SU-DHL-6 (cell line): ENCODE results near the gene EVA1C.
"Not testable (repeated sequence)": the region's sequence is repeated elsewhere in the genome, so short reads cannot be mapped to it uniquely, and the experiment has no call there.

Experiments
- H2AFZ ChIP-seq: fragments of 200-600 bp; sonication (generic); 2 replicates; pipeline ENCODE4 v1.6.1; 2014; ENCODE audit warnings: low read depth, mild to moderate bottlenecking, moderate library complexity, mixed read lengths, antibody characterized with exemption, low read length; ENCODE audit not compliant: severe bottlenecking
- H3F3A ChIP-seq: fragments of 200-600 bp; shearing (Covaris generic); 2 replicates; pipeline ENCODE4 v1.6.0; 2016; ENCODE audit warnings: antibody characterized with exemption, mild to moderate bottlenecking; ENCODE audit not compliant: insufficient read depth
- H3K27ac ChIP-seq: fragments of 200-600 bp; sonication (generic); 2 replicates; pipeline ENCODE4 v1.5.1; 2016; ENCODE audit warnings: low read depth, mild to moderate bottlenecking, low read length, moderate library complexity, mixed read lengths
- H3K27me3 ChIP-seq: fragments of 200-600 bp; sonication (generic), shearing (Covaris generic); 2 replicates; pipeline ENCODE4 v1.6.0; 2014; ENCODE audit warnings: mild to moderate bottlenecking, low read length
- H3K36me3 ChIP-seq: fragments of 200-600 bp; sonication (generic); 2 replicates; pipeline ENCODE4 v1.6.1; 2014; ENCODE audit warnings: mild to moderate bottlenecking, low read length, mixed read lengths
- H3K4me2 ChIP-seq: fragments of 300-600, 200-600 bp; shearing (Covaris generic), sonication (generic); 2 replicates; pipeline ENCODE4 v1.6.0; 2014; ENCODE audit warnings: low read length, low read depth, mild to moderate bottlenecking; ENCODE audit not compliant: poor library complexity, severe bottlenecking
- H3K4me3 ChIP-seq: fragments of 200-600 bp; sonication (generic); 2 replicates; pipeline ENCODE4 v1.5.1; 2014; ENCODE audit warnings: antibody characterized with exemption, low read length, mild to moderate bottlenecking, mixed read lengths; ENCODE audit not compliant: insufficient read depth, poor library complexity, severe bottlenecking
- H3K79me2 ChIP-seq: fragments of 200-600 bp; sonication (generic); 2 replicates; pipeline ENCODE4 v1.6.1; 2014; ENCODE audit warnings: mild to moderate bottlenecking, low read length, moderate library complexity; ENCODE audit not compliant: insufficient read depth
- H3K9ac ChIP-seq: fragments of 200-600 bp; sonication (generic); 2 replicates; pipeline ENCODE4 v1.7.0; 2014; ENCODE audit warnings: mild to moderate bottlenecking, low read length
- H3K9me2 ChIP-seq: fragments of 200-600 bp; sonication (generic); replicated peaks from 2 replicates; pipeline ENCODE4 v1.6.1; 2014; ENCODE audit warnings: low read length; ENCODE audit not compliant: insufficient read depth
- H3K9me3 ChIP-seq: fragments of 200-600 bp; sonication (generic); 2 replicates; pipeline ENCODE4 v1.6.1; 2014; ENCODE audit warnings: low read length, mixed read lengths; ENCODE audit not compliant: insufficient read depth
- H4K20me1 ChIP-seq: fragments of 200-600 bp; sonication (generic); 2 replicates; pipeline ENCODE4 v1.6.1; 2014; ENCODE audit warnings: low read depth, mild to moderate bottlenecking, antibody characterized with exemption, low read length, moderate library complexity, mixed read lengths
- CTCF ChIP-seq: fragments of 200-600 bp; sonication (generic); IDR thresholded peaks from one replicate; pipeline ENCODE4 v1.5.1; 2017; ENCODE audit warnings: antibody characterized with exemption, mild to moderate bottlenecking, low read length, moderate library complexity; ENCODE audit not compliant: insufficient read depth, poor library complexity, severe bottlenecking
- EZH2phosphoT487 ChIP-seq: fragments of 200-600 bp; sonication (generic), shearing (Covaris generic); conservative IDR thresholded peaks from 2 replicates; pipeline ENCODE4 v1.6.1; 2018; ENCODE audit warnings: mild to moderate bottlenecking, antibody characterized with exemption, low read length, moderate library complexity, mixed read lengths

Gene EVA1C

DNA sequence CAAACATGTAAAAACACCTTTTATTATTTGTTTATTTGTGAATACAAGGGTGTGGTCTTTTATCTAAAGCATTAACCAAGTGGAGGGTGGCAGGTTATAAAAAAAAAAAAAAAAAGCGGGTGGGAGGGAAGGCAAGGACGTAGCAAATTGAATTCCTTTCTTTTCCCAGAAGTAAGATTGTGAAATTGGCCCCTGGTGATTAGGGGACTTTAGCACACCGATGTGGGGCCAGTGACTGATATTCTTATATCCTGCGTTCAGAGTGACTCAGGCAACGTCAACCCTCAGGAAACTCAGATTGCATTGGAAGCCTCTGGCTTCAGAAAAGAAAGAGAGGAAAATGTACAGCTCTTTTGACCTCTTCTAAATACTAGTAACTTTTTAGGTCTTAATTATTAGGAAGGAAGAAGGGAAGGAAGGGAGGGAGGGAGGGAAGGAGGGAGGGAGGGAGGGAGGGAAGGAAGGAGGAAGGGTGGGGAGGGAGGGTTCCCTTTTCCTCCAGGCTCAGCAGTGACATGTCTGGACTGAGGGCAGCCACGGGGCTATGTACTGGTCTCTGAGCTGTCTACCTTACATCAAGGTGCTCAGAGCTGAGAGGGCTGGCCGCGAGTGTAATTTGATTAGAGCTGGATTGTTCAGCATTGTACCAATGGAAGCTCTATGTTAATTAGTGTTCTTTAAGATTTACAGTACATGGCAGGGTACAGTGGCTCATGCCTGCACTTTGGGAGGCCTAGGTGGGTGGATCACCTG, 30.2 kb downstream of the EVA1C start:
- H3K9ac ChIP-seq, result no peak overlapping the region
- H4K20me1 ChIP-seq, result no peaks in the 10 kb centered on the region
- H3K36me3 ChIP-seq, result no peaks in the 10 kb centered on the region
- H3K9me3 ChIP-seq, result no peaks in the 10 kb centered on the region
- no peaks in the 10 kb centered on the region for H3K9me2 ChIP-seq
- no peak overlapping the region for H3K4me3 ChIP-seq
- H2AFZ ChIP-seq, result no peak overlapping the region
- H3F3A ChIP-seq, result no peaks in the 10 kb centered on the region
- no peaks in the 10 kb centered on the region for H3K27me3 ChIP-seq
- H3K79me2 ChIP-seq, result no peaks in the 10 kb centered on the region
- no peak overlapping the region for H3K4me2 ChIP-seq
- no peak overlapping the region for H3K27ac ChIP-seq
- TF ChIP-seq CTCF, result no peak
- TF ChIP-seq EZH2phosphoT487, result no peak

- Histone ChIP-seq H3F3A (no peaks in the 10 kb centered on the region), H3K9me2 (no peaks in the 10 kb centered on the region), H3K36me3 (no peaks in the 10 kb centered on the region), H3K4me3 (no peak overlapping the region), H3K9me3 (no peaks in the 10 kb centered on the region), H3K27ac (no peak overlapping the region), H3K27me3 (no peaks in the 10 kb centered on the region), H3K4me2 (no peak overlapping the region), H4K20me1 (no peaks in the 10 kb centered on the region), H3K79me2 (no peaks in the 10 kb centered on the region), H3K9ac (no peak overlapping the region), H2AFZ (no peak overlapping the region)
- TF ChIP-seq CTCF (no peak), EZH2phosphoT487 (no peak)
Observed at GRCh38 chr21:32445101-32445500, 32.6 kb downstream of the EVA1C start.

GRCh38 chr21:32446440-32446839, 33.9 kb downstream of the EVA1C start:
- H3K79me2 ChIP-seq, H3K4me3 ChIP-seq, H4K20me1 ChIP-seq, H3K36me3 ChIP-seq, H2AFZ ChIP-seq, H3K4me2 ChIP-seq, H3K9ac ChIP-seq, H3K9me3 ChIP-seq, H3K9me2 ChIP-seq, H3F3A ChIP-seq, H3K27me3 ChIP-seq, H3K27ac ChIP-seq: not testable (repeated sequence)

DNA sequence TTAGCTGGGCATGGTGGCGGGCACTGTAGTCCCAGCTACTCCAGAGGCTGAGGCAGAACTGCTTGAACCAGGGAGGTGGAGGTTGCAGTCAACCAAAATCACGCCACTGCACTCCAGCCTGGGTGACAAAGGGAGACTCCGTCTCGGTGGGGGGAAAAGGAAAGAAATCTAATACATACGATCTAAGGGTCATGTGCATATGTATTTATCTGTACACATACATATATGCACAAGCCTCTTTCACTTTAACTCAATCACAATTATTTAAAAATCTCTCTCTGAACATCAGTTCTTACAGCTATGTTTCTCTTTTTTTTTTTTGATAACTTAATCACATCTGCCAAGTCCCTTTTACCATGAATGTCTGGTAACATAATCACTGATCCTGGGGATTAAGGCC, 34.7 kb downstream of the EVA1C start:
- TF ChIP-seq CTCF (no peak), EZH2phosphoT487 (no peak)
- Histone ChIP-seq H3K4me3 (no peak overlapping the region), H3K4me2 (no peak overlapping the region), H4K20me1 (no peaks in the 10 kb centered on the region), H2AFZ (no peak overlapping the region), H3K27ac (no peak overlapping the region), H3K9ac (no peak overlapping the region), H3K36me3 (no peaks in the 10 kb centered on the region), H3K9me2 (no peaks in the 10 kb centered on the region), H3K27me3 (no peaks in the 10 kb centered on the region), H3K79me2 (no peaks in the 10 kb centered on the region), H3K9me3 (no peaks in the 10 kb centered on the region), H3F3A (no peaks in the 10 kb centered on the region)
